Psoas muscle (tissue), 8 donors: ENCODE measurements around the gene PAXIP1. TPM values are rescaled to one million over a fixed set of nuclear protein-coding genes. Genes with fewer than 3 reads are reported as not detected.

Experiments
- ATAC-seq, 4 donors: fragments of 200-7000 bp; cut with Tn5 transposase; one replicate each; pipeline ENCODE4 v1.9.1; 2020; ENCODE audit warnings: moderate library complexity in 3 of 4, mild to moderate bottlenecking in 2 of 4
- DNase-seq, 2 donors: peaks; one replicate each; pipeline ENCODE4 v3.0.0-alpha.2; 2020
- H3K27ac ChIP-seq: fragments of 200-600 bp; one replicate; pipeline ENCODE4 v1.8.0; 2022
- H3K27me3 ChIP-seq, 3 donors: fragments of 200-600 bp in 1 of 3; one replicate each; pipeline versions ENCODE4 v1.6.1 to v1.8.0; 2013 to 2022; ENCODE audit warnings: low read length in 2 of 3, mild to moderate bottlenecking in 2 of 3, moderate library complexity in 1 of 3; ENCODE audit not compliant: insufficient read depth in 3 of 3
- H3K36me3 ChIP-seq, 2 donors: fragments of 200-600 bp in 1 of 2; one replicate each; pipeline versions ENCODE4 v1.6.1 to v1.8.0; 2013 to 2022; ENCODE audit warnings: low read depth in 1 of 2, mild to moderate bottlenecking in 1 of 2, moderate library complexity in 1 of 2; ENCODE audit not compliant: insufficient read depth in 1 of 2
- H3K4me1 ChIP-seq: fragments of 200-600 bp; one replicate; pipeline ENCODE4 v1.8.0; 2022
- H3K4me3 ChIP-seq: fragments of 200-600 bp; one replicate; pipeline ENCODE4 v1.8.0; 2022; ENCODE audit warnings: mild to moderate bottlenecking
- H3K9me3 ChIP-seq: fragments of 200-600 bp; one replicate; pipeline ENCODE4 v1.8.0; 2022
- WGBS, 3 donors: extraction: QIAGEN DNeasy Blood & Tissue Kit; methylation state at CpG; one replicate each; pipeline versions ENCODE4 v1.1.6 to v1.1.7; 2013; 5-methylcytosine and 5-hydroxymethylcytosine counted together
- intact Hi-C, 2 donors: fragments of 100-400 bp; cut with DNase I; formaldehyde crosslinking; loops; one replicate each; pipeline versions ENCODE4 v1.11.0 to v1.14.2; 2022
- polyA plus RNA-seq, 3 donors: library from polyadenylated mRNA; stranded (reverse); fragments of 200-250 nt; gene quantifications; one replicate each; pipeline ENCODE4 v1.2.3, GENCODE V29; 2013
- total RNA-seq, 4 donors: library from RNA; stranded (reverse); fragmentation: NEBNext Ultra II Directional in 2 of 4; extraction: Animal tissue kit (Norgen Biotek cat#: 25700) in 2 of 4; gene quantifications; one replicate each; pipeline versions ENCODE4 v1.2.1 to v1.2.4, GENCODE V29; 2021 to 2023
- TF ChIP-seq, protein P1 (sequence below): fragments of 200-600 bp; IDR thresholded peaks from one replicate; pipeline ENCODE4 v1.8.0; 2022; ENCODE audit warnings: antibody characterized with exemption
- donor health status: healthy with polysubstance abuse.
- donor health status: DM: no; HTN: no; CAD: no; lungs with moderate emphysema.
- donor health status: Bipolar disorder and iron deficiency.
- donor health status: healthy.
- donor health status: DM: yes; HTN: yes; CAD: no.
- donor health status: DM: no; HTN: no; CAD: no.
- donor health status: DM: no; HTN: no; CAD: no.
- donor health status: DM: yes; HTN: yes; CAD: no.

Gene PAXIP1
- total and polyA plus RNA-seq, 7 donors: 3.5 to 7.3 (median 6.2) TPM

DNA sequence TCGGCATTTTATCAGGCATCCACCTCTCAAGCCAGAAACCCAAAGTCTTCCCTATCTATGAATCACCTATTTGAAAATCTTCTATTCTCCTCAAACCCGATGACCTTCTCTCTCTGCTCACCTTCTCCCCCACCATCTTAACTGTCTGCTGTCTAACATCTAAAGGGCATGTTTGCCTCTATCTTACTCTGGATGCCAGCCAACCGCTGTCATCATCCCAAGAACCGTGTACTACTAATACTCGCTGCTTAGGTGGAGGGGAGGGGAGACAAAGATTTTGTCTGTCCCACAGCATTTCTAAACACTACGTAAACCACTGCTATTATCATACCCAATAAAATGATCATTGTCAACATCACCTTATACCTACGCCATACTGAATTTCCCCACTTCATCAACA, 29.5 kb downstream of the PAXIP1 start:
- no peaks in the 10 kb centered on the region for H3K27me3 ChIP-seq
- intact Hi-C loops: no loop called here
- TF ChIP-seq, protein P1, sequence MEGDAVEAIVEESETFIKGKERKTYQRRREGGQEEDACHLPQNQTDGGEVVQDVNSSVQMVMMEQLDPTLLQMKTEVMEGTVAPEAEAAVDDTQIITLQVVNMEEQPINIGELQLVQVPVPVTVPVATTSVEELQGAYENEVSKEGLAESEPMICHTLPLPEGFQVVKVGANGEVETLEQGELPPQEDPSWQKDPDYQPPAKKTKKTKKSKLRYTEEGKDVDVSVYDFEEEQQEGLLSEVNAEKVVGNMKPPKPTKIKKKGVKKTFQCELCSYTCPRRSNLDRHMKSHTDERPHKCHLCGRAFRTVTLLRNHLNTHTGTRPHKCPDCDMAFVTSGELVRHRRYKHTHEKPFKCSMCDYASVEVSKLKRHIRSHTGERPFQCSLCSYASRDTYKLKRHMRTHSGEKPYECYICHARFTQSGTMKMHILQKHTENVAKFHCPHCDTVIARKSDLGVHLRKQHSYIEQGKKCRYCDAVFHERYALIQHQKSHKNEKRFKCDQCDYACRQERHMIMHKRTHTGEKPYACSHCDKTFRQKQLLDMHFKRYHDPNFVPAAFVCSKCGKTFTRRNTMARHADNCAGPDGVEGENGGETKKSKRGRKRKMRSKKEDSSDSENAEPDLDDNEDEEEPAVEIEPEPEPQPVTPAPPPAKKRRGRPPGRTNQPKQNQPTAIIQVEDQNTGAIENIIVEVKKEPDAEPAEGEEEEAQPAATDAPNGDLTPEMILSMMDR: no peak
- H3K4me3 ChIP-seq: no peak overlapping the region
- 93 to 95% (median 93%) methylated on average over 7 of the region's 7 CpGs for WGBS, 3 donors
- H3K36me3 ChIP-seq: peaks cover 3 to 75% of the 10 kb centered on the region in 2 donors
- no peaks in the 10 kb centered on the region for H3K9me3 ChIP-seq
- DNase-seq (no peak), ATAC-seq (no peak)
- no peaks in the 10 kb centered on the region for H3K4me1 ChIP-seq
- no peak overlapping the region for H3K27ac ChIP-seq

DNA sequence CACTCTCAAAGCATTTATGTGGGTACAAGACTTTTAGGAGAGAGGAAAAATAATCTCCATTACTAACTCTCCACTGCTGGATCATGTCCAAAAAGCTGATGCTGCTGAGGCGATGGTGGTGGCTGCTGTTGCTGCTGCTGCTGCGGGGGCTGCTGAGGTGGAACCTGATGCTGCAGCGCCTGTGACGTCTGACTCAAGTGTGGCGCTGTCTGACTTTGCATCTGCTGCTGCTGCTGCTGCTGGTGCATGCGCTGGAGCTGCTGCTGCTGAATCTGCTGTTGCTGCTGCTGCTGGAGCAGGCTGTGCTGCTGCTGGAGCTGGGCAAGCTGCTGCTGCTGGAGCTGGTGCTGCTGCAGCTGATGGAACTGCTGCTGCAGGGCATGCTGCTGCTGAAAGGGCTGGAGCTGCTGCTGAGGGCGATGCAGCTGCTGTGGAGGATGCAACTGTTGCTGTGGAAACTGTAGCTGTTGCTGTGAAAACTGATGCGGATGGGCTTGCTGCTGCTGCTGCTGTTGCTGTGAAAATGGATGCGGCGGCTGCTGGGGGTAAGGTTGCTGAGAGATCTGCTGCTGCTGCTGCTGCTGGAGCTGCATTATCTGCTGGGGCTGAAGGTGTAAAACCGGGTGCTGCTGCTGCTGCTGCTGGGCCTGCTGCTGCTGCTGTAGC, 34.5 kb downstream of the PAXIP1 start:
- no peaks in the 10 kb centered on the region for H3K27me3 ChIP-seq
- no peak for DNase-seq
- no peak for ATAC-seq
- no peak overlapping the region for H3K4me3 ChIP-seq
- no peaks in the 10 kb centered on the region for H3K9me3 ChIP-seq
- intact Hi-C loops: no loop called here
- TF ChIP-seq, protein P1: no peak
- no peak overlapping the region for H3K27ac ChIP-seq
- peaks cover 5 to 82% of the 10 kb centered on the region in 2 donors for H3K36me3 ChIP-seq
- WGBS, 3 donors: 81 to 83% (median 81%) methylated on average over 11 of the region's 11 CpGs
- H3K4me1 ChIP-seq: no peaks in the 10 kb centered on the region

DNA sequence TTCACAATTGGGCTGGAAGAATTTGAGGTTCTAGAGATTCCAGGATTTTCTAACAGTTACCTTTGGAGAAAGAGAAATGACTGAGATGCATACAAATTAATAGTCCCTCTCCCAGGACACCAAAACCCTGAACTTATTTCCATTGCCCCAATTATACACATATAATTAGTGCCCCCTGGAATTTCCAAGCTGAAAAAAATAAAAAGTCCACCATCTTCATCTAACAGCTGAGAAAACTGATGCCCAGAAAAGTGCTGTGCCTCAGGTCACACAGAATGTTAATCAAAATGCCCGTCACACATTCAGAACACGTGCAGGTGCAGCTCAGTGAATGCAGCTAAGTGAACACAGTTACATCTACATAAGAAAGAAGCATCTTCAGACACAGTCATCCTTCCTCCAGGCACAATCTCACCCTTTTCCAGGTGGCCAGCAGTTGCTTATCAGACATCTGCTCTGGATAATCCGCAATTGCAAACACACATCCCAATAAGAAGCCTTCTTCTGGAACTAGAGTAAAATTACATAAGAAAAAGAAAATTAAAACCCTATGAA, 35.4 kb downstream of the PAXIP1 start:
- no peaks in the 10 kb centered on the region for H3K4me1 ChIP-seq
- DNase-seq (no peak), ATAC-seq (no peak)
- WGBS, 3 donors: 91 to 96% (median 93%) methylated on average over 3 of the region's 3 CpGs
- intact Hi-C loops: no loop called here
- H3K9me3 ChIP-seq: no peaks in the 10 kb centered on the region
- no peaks in the 10 kb centered on the region for H3K27me3 ChIP-seq
- no peak overlapping the region for H3K4me3 ChIP-seq
- H3K27ac ChIP-seq: no peak overlapping the region
- TF ChIP-seq, protein P1: no peak
- H3K36me3 ChIP-seq: peaks cover 5 to 85% of the 10 kb centered on the region in 2 donors

DNA sequence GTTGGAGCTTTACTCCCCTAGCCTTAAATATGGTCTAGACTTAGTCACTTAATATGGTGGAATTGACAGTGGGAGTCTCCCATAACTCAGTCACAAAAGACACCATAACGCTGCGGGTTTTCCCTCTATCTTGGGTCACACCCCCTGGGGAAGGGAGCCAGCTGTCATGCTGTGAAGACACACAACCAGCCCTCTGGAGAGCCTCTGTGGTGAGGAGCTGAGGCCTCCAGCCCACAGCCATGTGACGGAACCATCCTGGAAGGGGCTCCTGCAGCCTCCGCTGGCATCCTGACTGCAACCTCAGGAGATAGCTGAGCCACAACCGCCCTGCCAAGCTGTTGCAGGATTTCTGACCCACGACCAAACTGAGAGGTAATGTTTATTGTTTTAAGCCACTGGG, 37.9 kb downstream of the PAXIP1 start:
- peaks cover 9 to 93% of the 10 kb centered on the region in 2 donors for H3K36me3 ChIP-seq
- no peaks in the 10 kb centered on the region for H3K9me3 ChIP-seq
- no peak overlapping the region for H3K4me3 ChIP-seq
- H3K27me3 ChIP-seq: no peaks in the 10 kb centered on the region
- intact Hi-C loops: no loop called here
- ATAC-seq (no peak), DNase-seq (no peak)
- no peak overlapping the region for H3K27ac ChIP-seq
- TF ChIP-seq, protein P1: no peak
- 85 to 90% (median 89%) methylated on average over 6 of the region's 6 CpGs for WGBS, 3 donors
- H3K4me1 ChIP-seq: no peaks in the 10 kb centered on the region
